ENCODE measurements around the gene VPS37B.

DNA sequence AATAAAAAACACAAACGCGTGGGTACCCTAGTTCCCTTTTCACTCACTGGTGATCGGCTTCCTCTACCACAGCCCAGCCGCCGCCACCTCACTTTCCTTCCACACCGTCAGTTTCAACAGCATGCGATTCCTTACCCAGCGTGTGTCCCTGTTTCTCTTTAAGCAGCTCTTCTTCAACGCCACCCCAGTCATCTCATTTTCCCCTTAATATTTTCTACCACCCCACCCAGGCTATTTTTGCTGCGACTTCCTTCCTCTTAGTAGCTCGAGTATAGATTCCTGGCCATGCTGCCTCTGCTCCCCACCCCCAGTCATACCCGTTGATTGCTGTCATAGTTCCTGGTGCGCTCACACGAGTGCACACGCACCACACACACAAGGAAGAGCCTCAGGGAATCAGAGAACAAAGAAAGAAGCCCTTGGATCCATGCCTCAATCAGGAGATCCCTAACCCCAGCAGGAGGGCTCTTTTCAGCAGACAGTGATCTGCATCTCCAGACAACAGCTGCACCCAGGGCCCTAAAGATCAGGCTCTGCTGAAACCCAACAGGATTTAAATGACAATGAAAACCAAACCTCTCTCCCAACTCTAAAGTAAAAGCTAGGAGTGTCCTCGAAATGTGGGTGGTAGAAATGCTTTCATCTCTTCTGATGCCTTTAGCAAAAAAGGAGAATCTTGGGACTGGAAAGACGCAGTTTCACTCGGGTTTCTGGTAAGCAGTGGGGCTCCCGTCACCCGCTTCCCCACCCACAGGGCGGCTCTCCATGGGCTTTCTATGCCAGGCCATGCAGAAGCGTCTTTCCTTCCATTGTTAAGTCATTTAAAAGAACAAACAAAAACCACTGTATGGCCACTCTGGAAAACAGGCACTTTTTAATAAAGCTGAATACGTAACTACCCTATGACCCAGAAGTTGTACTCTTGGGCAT is 23.8 kb downstream of the VPS37B start:
- TF ChIP-seq CTCF (IDR thresholded peaks at IDR 0.05; ENCODE audit: low read length) = no peak
- TF ChIP-seq EZH2phosphoT487 (IDR thresholded peaks at IDR 0.05; ENCODE audit: low read length) = no peak
- no peak for TF ChIP-seq EZH2 (optimal IDR thresholded peaks at IDR 0.05; ENCODE audit: low read depth, low read length)
